Epithelial cell of proximal tubule (primary cell): ENCODE measurements around the gene FAH. TPM values are rescaled to one million over a fixed set of nuclear protein-coding genes. Genes with fewer than 3 reads are reported as not detected.

ENCODE experiments used
- DNase-seq: peaks from one replicate; pipeline ENCODE4 v3.0.0-alpha.2; 2011; ENCODE audit warnings: low read depth
- H3K4me3 ChIP-seq: 2 replicates; pipeline ENCODE4 v1.5.1; 2011; ENCODE audit warnings: low read depth, mild to moderate bottlenecking, low read length
- CTCF ChIP-seq: conservative IDR thresholded peaks from 2 replicates; pipeline ENCODE4 v1.5.1; 2012; ENCODE audit warnings: low read depth, mild to moderate bottlenecking, low read length
- total RNA-seq: library from RNA; depleted of rRNA; stranded (reverse); fragments of >200 nt; gene quantifications from 2 replicates; pipeline ENCODE4 v1.2.3, GENCODE V29; 2015

FAH gene
- 20.4 and 41.4 TPM in 2 replicates for total RNA-seq

DNA sequence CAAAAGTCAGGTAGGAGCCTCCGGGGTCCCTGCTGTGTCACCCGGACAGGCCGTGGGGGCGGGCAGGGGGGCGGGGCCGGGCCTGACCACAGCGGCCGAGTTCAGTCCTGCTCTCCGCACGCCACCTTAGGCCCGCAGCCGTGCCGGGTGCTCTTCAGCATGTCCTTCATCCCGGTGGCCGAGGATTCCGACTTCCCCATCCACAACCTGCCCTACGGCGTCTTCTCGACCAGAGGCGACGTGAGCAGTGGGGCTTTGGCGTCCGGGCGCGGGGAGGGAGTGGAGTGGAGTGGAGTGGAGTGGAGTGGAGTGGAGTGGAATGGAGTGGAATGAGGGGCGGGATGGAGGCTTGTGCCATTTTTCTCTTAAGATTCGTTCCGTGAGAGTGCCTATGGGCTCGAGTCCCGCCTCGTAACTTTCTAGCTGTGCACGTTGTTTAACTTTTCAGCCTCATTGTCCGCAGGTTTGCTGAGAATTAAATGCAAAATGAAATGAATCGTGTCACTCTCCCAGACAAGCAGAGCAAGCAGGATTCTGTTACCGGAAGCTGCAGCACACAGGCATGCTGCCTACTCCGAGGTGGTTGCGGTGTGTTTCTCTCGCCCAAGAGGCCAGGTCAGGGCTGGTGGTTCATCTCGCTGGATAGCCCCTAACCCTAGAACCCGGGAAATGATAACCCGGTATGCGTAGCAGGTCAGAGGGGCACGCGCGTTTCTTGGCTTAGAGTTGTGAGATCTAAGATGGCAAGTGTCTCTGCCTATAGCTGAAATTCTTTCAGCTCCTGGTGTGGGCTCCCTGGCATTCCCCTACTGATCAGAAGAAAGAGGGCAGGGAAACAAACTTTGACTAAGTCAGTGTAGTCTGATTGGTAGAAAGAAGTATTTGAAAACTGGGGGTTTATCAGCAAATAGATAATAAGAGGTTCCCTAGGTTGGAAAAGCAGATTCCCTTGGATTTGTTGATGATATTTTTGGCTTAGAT lies at the start of gene FAH:
TSS of gene FAH (plus strand) at position 104 of the 981 bp plus-strand sequence. CDS start at position 160, 56 bp downstream.
- H3K4me3 ChIP-seq = peak within 1 kb of the TSS; percentile 76
- DNase-seq = no peak
- TF ChIP-seq CTCF = no peak

DNA sequence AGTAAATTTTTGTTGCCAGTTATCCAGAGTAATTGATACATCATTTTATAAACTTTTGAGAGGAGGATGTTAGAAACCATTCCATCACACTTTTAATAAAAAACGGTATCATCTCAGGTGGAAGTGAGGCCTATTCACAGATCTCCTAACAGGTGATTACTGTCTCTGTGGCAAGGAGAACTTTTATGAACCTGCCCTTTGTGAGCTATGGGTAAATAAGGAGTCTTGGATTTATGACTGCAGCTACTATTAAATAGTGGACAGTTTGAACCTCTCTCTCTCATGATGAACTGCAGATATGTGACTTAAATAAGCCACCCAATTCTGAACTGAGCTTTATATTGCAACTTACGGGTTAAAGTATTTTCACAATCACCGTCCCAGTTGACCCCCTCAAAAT lies 47.6 kb upstream of the FAH start:
- TF ChIP-seq CTCF = no peak
- no peak overlapping the region for H3K4me3 ChIP-seq
- no peak for DNase-seq

DNA sequence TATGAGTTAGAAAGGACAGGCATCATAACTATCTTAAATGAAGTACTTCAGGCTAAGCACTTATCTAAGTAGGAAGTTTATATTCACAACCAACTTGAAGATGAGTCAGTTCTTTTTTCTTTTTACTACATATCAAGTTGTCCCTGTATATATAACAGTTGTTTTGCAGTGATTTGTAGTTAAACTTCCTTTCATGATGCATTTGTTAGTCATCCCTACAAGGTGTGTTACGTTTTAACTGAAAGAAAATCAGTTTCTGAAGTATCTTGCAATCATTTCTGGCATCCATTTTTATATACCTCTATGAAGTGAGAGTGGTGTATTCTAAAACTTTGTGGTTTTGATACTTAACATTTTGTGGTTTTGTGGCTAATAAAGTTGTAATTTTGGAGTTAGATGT lies 47.2 kb upstream of the FAH start:
- TF ChIP-seq CTCF = no peak
- no peak overlapping the region for H3K4me3 ChIP-seq
- no peak for DNase-seq

GRCh38 chr15:80106051-80106450 lies 46.7 kb upstream of the FAH start:
- no peak overlapping the region for H3K4me3 ChIP-seq
- DNase-seq = no peak
- no peak for TF ChIP-seq CTCF

DNA sequence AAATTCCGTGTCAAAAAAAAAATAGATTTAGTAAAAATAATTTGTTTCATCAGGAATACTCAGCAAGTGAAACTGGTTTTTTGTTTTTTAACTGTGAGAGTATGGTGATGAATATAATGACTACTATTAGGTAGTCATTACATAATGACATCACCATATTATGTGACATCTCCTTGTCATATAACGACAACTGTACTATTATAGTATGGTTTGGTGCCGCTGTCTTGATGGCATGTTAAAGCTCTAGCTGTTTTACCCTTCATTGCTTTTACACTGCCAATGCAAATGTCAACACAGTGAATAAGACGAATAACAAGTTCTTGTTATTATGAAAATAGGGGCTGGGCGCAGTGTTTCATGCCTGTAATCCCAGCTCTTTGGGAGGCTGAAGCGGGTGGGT lies 45.6 kb upstream of the FAH start:
- no peak for TF ChIP-seq CTCF
- no peak overlapping the region for H3K4me3 ChIP-seq
- DNase-seq = no peak

DNA sequence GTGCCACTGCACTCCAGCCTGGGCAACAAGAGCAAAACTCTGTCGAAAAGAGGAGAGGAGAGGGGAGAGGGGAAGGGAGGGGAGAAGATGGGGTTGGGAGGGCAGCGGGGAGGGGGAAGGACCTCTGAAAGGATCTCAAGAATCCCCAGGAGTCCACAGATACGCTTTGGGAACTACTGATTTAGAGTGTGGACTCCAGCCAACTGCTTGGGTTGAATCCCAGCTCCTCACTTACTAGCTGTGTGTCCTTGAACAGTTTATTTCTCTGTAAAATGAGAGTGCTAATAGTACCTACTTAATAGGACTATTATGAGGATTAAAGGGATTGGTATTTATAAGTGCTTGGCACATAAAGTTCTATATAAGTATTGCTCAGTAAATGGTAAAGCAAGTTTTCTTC lies 45.0 kb upstream of the FAH start:
- no peak for TF ChIP-seq CTCF
- no peak overlapping the region for H3K4me3 ChIP-seq
- no peak for DNase-seq

GRCh38 chr15:80109388-80109787 lies 43.4 kb upstream of the FAH start:
- no peak overlapping the region for H3K4me3 ChIP-seq
- TF ChIP-seq CTCF = no peak
- no peak for DNase-seq
